ENCODE measurements around the gene GP5.

DNA sequence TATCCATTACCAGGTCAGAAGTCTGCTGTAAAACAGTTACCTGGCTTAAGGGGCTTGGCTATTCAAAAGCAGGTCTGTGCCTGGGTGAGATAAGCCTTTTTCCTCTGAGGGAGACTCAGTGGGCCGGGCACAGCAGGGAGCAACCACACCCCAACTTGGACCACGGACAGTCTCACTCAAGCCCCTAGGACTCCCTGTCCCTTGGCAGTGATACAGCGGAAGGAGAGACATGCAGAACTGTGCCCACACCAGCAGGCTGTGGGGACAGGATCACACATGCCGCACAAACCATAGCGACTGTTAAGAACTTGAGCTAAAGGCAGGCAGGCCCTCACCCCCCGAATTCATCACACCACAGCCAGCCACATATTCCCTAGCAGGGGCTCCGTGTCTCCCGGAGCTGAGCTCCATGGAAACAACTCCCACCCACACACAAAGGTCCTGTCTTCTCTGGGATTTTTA is 2.8 kb upstream of the GP5 start:
- TF ChIP-seq EP300 (IDR thresholded peaks at IDR 0.05; ENCODE audit: low read depth), result no peak
- no peak for TF ChIP-seq CTCF (IDR thresholded peaks at IDR 0.05)
- no peak for TF ChIP-seq POLR2A (IDR thresholded peaks at IDR 0.05)
- TF ChIP-seq POLR2AphosphoS5 (IDR thresholded peaks at IDR 0.05), result no peak
